Smooth muscle cell of the brain vasculature (primary cell): Measurements from ENCODE around the gene CNTN2.

Experiments
- DNase-seq: peaks from one replicate; pipeline ENCODE4 v3.0.0-alpha.2; 2012; ENCODE audit warnings: low read depth, low spot score

CNTN2 gene

DNA sequence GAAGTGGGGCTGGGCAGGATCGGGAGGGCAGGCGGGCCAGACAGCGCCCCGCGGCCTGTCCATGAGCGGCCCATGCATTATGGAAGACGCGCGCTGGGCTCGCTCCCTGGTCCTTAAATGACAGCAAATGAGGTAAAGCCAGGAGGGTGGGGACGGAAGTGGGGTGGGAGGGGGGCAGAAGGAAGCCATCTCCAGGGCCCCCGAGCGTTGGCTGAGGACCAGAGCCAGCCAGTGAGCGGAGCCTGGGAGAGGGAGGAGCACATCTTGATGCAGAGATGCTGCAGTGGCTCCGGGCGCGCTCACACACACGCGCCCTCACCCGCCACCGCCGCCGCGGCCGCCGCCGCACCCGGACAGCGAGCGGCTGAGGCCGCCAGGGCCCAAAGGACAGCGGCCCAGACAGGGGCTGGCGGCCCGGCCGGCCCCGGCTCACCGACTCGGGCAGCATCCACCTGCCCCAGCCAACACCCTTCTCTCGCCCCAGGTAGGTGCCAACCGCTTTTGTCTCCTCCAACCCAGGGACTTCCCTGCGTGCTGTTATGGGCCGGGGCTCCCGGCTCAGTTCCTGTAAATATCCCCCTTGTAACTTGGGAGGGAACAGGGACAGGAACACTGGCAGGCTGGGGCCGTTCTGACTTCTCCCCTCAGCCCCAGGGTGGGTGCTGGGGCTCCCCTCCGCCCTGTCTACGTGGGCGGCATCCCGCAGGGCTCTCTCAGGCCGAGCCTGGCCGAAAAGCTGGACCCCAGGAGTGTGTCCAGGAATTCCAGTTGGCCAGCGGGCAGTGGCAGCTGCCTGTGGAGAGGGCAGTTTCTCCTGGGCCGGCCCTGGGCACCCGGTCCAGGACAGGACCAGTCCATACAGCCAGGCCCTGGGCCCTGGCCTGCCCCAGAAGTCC, at the start of gene CNTN2:
CNTN2 (plus strand) TSS at position 302 of the 896 bp plus-strand sequence. CDS start 9,974 bp downstream, outside the sequence.
- DNase-seq, result no peak

DNA sequence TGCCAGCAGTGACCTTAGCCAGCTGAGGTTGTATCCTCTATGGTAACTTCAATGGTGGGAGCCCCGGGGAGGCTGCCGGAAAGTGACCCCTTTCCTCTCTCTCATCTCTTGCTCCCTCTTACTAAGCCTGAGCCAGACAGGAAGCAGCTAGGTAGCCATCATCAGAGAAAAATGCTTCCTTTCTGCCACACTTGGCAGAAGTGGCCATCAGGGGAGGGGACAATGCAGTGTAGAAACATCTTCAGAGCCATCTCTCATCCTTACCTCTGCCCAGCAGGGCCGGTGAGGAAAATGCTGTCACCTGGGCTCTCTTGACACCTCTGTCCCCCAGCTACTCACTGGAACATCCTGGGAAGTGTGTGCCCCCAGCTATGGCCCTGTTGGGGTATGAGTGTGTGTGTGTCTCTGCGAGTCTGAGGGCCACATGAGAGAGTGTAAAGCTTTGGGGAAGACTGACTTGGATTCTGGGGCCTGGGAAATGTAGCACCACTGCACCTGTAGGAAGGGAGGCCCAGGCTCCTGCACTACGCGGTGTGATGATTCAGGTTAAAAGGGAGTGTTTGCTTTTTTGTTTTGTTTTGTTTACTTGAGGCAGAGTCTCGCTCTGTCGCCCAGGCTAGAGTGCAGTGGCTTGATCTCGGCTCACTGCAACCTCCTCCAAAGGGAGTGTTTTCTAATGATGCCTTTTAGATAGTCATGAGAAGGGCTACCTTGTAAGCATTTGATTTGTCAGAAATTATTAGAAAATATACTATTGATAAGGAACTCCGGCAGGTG, 48.7 kb upstream of the CNTN2 start:
- DNase-seq, result no peak

DNA sequence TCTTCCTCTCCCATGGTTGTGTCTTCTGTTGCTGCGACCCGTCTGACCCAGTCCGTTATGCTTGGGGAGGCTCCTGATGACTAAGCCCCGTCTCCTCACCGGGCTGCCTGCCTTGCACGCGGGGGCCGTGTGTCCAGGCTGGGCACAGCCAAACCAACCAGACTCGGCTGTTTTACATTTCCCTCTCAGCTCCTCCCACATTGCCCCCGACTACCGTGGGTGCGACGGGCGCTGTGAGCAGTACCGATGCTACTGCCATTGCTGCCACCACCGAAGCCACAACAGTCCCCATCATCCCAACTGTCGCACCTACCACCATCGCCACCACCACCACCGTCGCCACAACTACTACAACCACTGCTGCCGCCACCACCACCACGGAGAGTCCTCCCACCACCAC, 46.0 kb upstream of the CNTN2 start:
- no peak for DNase-seq

- no peak for DNase-seq
Observed at GRCh38 chr1:204997591-204998355, 45.2 kb upstream of the CNTN2 start.

DNA sequence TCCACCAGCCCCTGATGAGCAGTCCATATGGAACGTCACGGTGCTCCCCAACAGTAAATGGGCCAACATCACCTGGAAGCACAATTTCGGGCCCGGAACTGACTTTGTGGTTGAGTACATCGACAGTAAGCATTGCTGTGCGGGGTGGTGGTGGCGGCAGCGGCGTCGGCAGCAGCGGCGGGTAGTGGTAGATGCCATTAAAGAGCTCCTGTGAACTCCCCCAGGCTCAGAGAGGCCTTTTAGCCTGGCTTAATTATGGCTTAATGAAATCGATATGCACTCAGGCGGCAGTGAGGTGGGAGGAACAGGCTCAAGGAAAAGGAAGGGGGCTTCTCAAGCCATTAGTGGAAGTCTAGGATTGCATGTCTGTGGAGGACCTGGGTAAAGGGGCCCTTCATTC, 41.9 kb upstream of the CNTN2 start:
- no peak for DNase-seq

DNA sequence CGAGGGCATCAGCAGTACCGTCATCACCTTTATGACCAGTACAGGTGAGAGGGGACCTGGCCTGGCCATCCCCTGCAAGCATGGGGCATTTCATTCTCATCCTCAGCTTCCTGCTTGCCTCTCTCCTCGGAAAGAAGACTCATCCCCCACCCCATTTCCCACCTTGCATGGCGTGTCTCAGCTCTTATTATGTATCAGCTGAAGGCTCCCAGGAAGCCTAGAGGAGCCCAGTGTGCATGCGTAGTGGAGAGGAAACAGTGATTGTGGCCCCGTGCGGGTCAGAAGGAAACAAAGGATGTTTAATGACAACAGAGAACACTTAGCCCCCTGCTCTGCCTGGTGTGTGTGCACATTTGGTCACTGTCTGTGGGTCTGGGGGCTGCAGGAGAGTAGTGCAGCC, 40.3 kb upstream of the CNTN2 start:
- no peak for DNase-seq

DNA sequence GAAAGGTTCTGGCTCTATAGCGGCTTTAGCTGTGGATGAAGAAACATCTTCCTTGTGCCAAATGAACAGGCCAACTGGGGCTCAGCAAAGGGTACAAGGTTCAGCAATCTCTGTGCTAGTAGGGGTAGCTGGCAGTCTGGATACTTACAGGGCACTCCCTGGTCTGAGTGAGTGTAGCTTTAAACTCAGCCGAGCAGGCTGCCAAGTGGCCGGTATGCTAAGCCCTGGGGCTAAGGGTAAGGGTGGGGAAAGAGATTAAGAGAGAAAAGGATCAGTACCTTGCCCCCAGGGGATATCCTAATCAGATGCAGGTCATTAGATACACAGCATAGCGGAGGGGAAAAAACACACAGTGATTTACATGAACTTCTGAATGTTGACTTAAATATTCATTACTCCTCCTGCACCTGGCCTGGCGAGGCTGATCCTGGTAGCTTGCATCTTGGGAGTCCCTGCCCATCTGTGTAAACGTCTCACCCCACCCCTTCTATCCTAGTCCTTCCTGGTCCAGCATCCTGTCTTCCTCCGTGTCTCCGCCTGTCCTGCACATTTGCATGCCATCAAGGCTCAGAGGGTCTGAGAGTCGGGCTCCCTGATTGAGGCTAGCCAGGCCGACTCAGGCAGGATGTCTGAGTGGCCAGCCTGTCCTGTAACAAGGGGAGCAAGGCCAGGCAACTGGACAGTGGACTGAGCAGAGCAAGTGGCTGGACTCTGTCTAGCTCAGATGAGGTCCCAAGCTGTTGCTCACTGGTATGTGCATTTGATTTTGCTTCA, 39.5 kb upstream of the CNTN2 start:
- DNase-seq, result no peak

GRCh38 chr1:205004351-205004750, 38.7 kb upstream of the CNTN2 start:
- DNase-seq, result no peak

DNA sequence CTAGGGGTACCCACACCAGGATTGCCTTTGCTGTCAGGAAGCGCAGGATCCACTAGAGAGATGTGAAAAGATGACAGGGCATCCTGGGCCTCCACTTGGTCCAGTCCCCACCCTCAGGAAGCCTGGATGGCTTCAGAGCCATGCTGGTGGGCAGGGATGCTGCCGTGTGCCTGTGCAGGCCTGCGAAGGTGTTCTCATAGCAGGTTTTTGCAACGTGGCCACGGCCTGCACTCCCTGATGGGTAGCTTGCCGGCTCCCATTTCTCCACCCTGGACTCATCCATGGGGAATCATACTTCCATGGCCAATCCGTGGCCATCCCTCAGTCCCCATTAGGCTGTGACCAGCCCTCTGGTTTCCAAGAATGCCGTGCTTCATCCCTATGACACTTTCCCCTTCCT, 34.1 kb upstream of the CNTN2 start:
- DNase-seq, result no peak

DNA sequence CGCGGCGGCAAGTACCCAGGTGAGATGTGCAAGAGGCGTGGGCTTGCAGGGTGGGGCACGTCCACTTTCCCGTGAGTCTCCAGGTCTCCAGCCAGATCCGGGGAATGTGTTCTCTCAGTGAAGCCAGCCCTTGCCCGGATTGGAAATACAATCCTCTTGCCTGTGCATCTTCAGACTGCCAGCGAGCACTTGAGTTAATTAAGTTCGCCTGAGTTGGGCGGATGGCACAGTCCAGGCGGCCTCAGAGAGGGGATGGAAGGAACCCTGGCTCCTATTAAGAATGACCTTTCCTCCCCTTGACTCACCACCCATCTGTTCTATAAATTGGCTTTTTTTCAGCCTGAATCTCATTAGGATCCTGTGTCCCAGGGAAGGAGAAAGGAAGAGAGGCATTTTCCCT, 33.3 kb upstream of the CNTN2 start:
- no peak for DNase-seq

- no peak for DNase-seq
Observed at GRCh38 chr1:205012391-205013140, 30.4 kb upstream of the CNTN2 start.

DNA sequence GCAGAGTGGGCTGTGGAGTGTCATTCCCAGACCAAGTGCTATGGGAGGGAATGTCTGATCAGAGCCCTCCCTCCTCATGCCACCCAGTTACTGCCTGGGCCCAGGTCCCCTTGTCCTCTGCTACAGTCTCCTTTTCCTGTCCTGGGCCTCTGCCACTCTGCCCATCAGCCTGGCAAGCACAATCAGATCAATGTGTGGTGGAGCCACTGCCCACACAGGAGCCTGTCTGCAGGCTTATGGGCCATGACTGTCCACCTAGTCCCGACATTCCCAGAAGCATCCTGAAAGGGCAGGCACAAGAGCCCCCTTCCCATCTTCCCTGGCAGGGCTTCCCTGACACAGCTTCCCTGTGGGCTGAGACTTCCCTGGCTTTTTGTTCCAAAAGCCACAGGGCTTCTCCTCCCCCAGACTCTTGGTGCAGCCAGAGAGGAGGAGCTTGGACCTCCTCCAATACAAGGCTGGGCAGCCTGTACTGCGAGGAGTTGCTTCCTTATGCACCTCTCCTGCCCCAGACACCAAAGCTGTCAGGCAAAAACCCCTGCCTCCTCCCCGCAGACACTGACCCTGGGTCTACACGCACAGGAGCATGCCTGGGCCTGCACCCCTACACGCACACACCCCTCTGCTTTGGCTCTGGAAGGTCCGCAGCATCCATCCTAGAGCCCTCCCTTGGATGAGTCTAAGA, 29.2 kb upstream of the CNTN2 start:
- no peak for DNase-seq

DNA sequence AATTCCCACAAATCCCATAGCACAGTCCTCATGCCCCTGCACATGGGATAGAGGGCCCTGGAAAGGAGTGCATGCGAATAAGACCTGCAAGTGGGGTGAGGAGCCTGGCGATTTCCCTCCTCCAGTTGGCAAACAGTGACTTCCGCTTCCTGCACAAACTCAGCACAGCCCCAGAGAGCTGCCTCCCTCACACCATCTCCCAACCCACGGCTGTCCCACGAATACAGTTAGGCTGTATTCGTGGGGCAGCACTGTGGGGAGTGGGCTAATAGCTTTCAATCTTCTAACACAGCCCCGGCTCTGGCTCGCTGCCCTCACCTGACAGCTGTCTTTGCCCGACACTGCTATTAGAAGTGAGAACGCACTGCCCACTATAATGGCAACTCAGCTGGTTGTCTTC, 28.2 kb upstream of the CNTN2 start:
- no peak for DNase-seq

- no peak for DNase-seq
Observed at GRCh38 chr1:205015241-205015640, 27.8 kb upstream of the CNTN2 start.

DNA sequence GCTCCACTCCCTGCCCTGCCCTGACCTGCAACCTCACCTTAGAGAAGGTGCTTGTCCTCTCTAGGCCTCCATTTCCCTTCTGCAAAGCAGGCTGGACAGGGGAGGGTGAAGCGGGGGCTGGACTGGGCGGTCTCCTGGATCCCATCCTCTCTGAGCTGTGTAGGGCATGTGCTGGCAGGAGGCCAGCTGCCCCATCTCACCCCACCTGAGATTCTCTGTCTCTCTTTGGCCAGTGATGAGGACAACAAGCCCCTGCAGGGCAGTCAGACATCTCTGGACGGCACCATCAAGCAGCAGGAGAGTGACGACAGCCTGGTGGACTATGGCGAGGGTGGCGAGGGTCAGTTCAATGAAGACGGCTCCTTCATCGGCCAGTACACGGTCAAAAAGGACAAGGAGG, 26.9 kb upstream of the CNTN2 start:
- DNase-seq, result no peak

DNA sequence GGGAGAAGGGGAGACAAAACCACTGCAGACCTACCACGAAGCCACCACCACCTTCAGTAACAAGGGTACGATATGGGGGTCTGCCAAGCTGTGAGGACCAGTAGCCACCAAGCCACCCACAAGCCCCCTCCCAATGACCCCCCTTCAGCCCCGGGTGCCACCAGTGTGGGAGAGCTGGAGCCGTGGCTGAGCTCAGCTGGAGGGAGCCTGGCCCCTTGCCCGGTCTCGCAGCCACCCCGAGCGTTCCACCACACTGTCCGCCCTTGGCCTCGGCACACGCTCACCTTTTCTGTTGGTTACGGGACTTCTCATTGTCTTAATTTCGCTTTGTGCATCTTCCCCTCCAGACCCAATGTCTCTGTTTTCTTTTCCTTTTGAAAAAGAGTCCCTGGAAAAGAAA, 26.4 kb upstream of the CNTN2 start:
- no peak for DNase-seq

GRCh38 chr1:205017001-205017400, 26.0 kb upstream of the CNTN2 start:
- DNase-seq, result no peak

- DNase-seq, result no peak
Observed at GRCh38 chr1:205017766-205018165, 25.2 kb upstream of the CNTN2 start.

DNA sequence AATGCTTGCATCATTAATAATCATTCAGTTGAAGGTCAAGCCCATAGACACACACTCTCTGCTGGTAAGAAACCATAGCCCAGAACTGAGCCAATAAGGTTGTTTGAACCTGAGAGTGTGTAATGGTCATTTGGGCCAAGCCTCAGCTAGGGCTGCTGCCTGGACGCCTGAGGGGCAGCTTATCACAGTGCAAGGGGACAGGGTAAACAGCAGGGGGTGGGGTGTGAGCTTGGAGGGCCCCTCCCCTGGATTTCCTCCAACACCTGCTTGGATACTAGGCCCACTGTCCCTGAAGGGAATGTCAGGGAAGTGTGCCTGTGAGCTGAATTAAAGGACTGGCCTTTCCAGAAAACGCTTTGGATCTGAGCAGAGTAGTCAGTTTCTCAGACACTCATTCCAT, 24.6 kb upstream of the CNTN2 start:
- no peak for DNase-seq

DNA sequence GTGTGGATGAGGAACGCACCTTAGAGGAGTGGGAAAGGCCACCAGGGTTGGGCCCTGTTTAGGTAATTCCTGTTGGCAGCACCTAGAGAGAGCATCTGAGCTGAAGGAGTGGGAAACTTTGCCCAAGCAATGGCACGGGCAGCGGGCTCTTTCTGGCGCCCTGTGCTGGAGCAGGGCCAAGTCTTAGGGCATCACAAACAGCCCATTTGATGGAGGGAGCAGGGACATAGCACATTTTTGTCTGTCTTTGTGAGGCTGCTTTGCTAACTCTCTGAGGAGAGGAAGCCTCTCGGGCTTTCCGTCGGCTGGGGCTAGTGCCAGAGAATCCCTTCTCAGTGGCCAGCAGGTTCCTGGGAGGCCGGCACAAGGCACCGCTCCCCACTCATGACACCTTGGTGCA, 22.5 kb upstream of the CNTN2 start:
- DNase-seq, result no peak
